GM23248 (cell line): ENCODE results near the gene PPP2R5C.

Source experiments
- EZH2 ChIP-seq: fragments of 200-600 bp; sonication (generic); IDR thresholded peaks from 2 replicates; pipeline ENCODE4 v1.6.1; 2018; ENCODE audit warnings: antibody characterized with exemption, mild to moderate bottlenecking; ENCODE audit not compliant: insufficient read depth, poor library complexity, severe bottlenecking
- EZH2phosphoT487 ChIP-seq: fragments of 200-600 bp; sonication (generic); IDR thresholded peaks from 2 replicates; pipeline ENCODE4 v1.6.1; 2018; ENCODE audit warnings: antibody characterized with exemption, moderate library complexity, mild to moderate bottlenecking, low read depth; ENCODE audit not compliant: insufficient read depth

GRCh38 chr14:101757839-101758211 is 3.7 kb upstream of the PPP2R5C start:
- TF ChIP-seq EZH2 = no peak
- TF ChIP-seq EZH2phosphoT487 = no peak
